H9 (cell line): Measurements from ENCODE around the gene STX8. TPM values are rescaled to one million over a fixed set of nuclear protein-coding genes. Genes with fewer than 3 reads are reported as not detected.

Experiments used
- DNase-seq: peaks from one replicate; pipeline ENCODE4 v3.0.0-alpha.2; 2017
- H2AFZ ChIP-seq: one replicate; pipeline ENCODE4 v1.6.1; 2013; ENCODE audit warnings: mild to moderate bottlenecking, low read length, control low read depth, moderate library complexity
- H2AK5ac ChIP-seq: 2 replicates; pipeline ENCODE4 v1.6.1; 2013; ENCODE audit warnings: low read length, control low read depth, mixed read lengths; ENCODE audit not compliant: insufficient read length
- H2BK120ac ChIP-seq: one replicate; pipeline ENCODE4 v1.6.1; 2013; ENCODE audit warnings: low read depth, mild to moderate bottlenecking, low read length, control low read depth, inconsistent platforms; ENCODE audit not compliant: poor library complexity, severe bottlenecking
- H2BK12ac ChIP-seq: 2 replicates; pipeline ENCODE4 v1.6.1; 2013; ENCODE audit warnings: low read length, control low read depth, mixed read lengths, low read depth; ENCODE audit not compliant: insufficient read length
- H2BK15ac ChIP-seq: 2 replicates; pipeline ENCODE4 v1.6.1; 2013; ENCODE audit warnings: low read depth, low read length, control low read depth
- H2BK20ac ChIP-seq: one replicate; pipeline ENCODE4 v1.6.1; 2013; ENCODE audit warnings: low read depth, mild to moderate bottlenecking, low read length, control low read depth, inconsistent platforms; ENCODE audit not compliant: poor library complexity, severe bottlenecking
- H2BK5ac ChIP-seq: 2 replicates; pipeline ENCODE4 v1.6.1; 2013; ENCODE audit warnings: low read length, control low read depth, mixed read lengths; ENCODE audit not compliant: insufficient read length
- H3K14ac ChIP-seq: 2 replicates; pipeline ENCODE4 v1.6.1; 2013; ENCODE audit warnings: low read length, control low read depth; ENCODE audit not compliant: insufficient read depth
- H3K18ac ChIP-seq: 2 replicates; pipeline ENCODE4 v1.6.1; 2013; ENCODE audit warnings: low read depth, mild to moderate bottlenecking, mixed read lengths, low read length, control low read depth; ENCODE audit not compliant: insufficient read length
- H3K23ac ChIP-seq: 2 replicates; pipeline ENCODE4 v1.6.1; 2013; ENCODE audit warnings: low read length, control low read depth, mixed read lengths, low read depth; ENCODE audit not compliant: insufficient read length
- H3K23me2 ChIP-seq: 2 replicates; pipeline ENCODE4 v1.6.1; 2013; ENCODE audit warnings: low read depth, mild to moderate bottlenecking, mixed read lengths, low read length, control low read depth; ENCODE audit not compliant: insufficient read length, poor library complexity, severe bottlenecking
- H3K27ac ChIP-seq: 2 replicates; pipeline ENCODE4 v1.5.1; 2013; ENCODE audit warnings: low read length, control low read depth, mixed read lengths, low read depth; ENCODE audit not compliant: insufficient read length
- H3K27me3 ChIP-seq: 2 replicates; pipeline ENCODE4 v1.6.1; 2013; ENCODE audit warnings: low read length, control low read depth, inconsistent platforms; ENCODE audit not compliant: insufficient read depth
- H3K4ac ChIP-seq: 2 replicates; pipeline ENCODE4 v1.6.1; 2013; ENCODE audit warnings: low read depth, mild to moderate bottlenecking, control low read depth, inconsistent platforms, low read length, moderate library complexity
- H3K4me1 ChIP-seq: 2 replicates; pipeline ENCODE4 v1.6.1; 2013; ENCODE audit warnings: low read length, control low read depth, inconsistent platforms; ENCODE audit not compliant: insufficient read depth
- H3K4me2 ChIP-seq: 2 replicates; pipeline ENCODE4 v1.6.1; 2013; ENCODE audit warnings: low read length, control low read depth, mixed read lengths; ENCODE audit not compliant: insufficient read length, insufficient read depth
- H3K56ac ChIP-seq: 2 replicates; pipeline ENCODE4 v1.6.1; 2013; ENCODE audit warnings: low read depth, mild to moderate bottlenecking, mixed read lengths, low read length, control low read depth; ENCODE audit not compliant: insufficient read length
- H3K79me1 ChIP-seq: 2 replicates; pipeline ENCODE4 v1.6.1; 2013; ENCODE audit warnings: low read depth, mild to moderate bottlenecking, moderate library complexity, low read length, control low read depth, inconsistent platforms; ENCODE audit not compliant: insufficient read depth, poor library complexity, severe bottlenecking
- H3K79me2 ChIP-seq: 2 replicates; pipeline ENCODE4 v1.6.1; 2013; ENCODE audit warnings: low read length, control low read depth, inconsistent platforms; ENCODE audit not compliant: insufficient read depth
- H3K9ac ChIP-seq: 2 replicates; pipeline ENCODE4 v1.6.1; 2013; ENCODE audit warnings: low read length, control low read depth, mixed read lengths; ENCODE audit not compliant: insufficient read length; ENCODE audit errors: extremely low read depth
- H3K9me3 ChIP-seq: one replicate; pipeline ENCODE4 v1.6.1; 2013; ENCODE audit warnings: low read depth, low read length, inconsistent platforms; ENCODE audit not compliant: control insufficient read depth
- H3T11ph ChIP-seq: one replicate; pipeline ENCODE4 v1.6.1; 2013; ENCODE audit warnings: mild to moderate bottlenecking, low read length, control low read depth, inconsistent platforms
- H4K20me1 ChIP-seq: one replicate; pipeline ENCODE4 v1.6.1; 2013; ENCODE audit not compliant: control insufficient read depth, insufficient read length, insufficient read depth
- H4K5ac ChIP-seq: 2 replicates; pipeline ENCODE4 v1.6.1; 2013; ENCODE audit warnings: low read depth, mild to moderate bottlenecking, mixed read lengths, low read length, control low read depth; ENCODE audit not compliant: insufficient read length
- H4K8ac ChIP-seq: replicated peaks from 2 replicates; pipeline ENCODE4 v1.6.1; 2013; ENCODE audit warnings: low read length, control low read depth, mixed read lengths, low read depth; ENCODE audit not compliant: insufficient read length
- H4K91ac ChIP-seq: 2 replicates; pipeline ENCODE4 v1.6.1; 2013; ENCODE audit warnings: low read depth, mild to moderate bottlenecking, moderate library complexity, mixed read lengths, low read length, control low read depth; ENCODE audit not compliant: insufficient read length
- H3K27ac Mint-ChIP-seq, 3 experiments: 2 replicates in 2 of 3; 3 replicates in 1 of 3; pipeline ENCODE4 v1.8.0; 2020 to 2021; ENCODE audit warnings: mixed read lengths in 3 of 3, mild to moderate bottlenecking in 1 of 3, moderate library complexity in 1 of 3
- H3K27me3 Mint-ChIP-seq: 2 replicates; pipeline ENCODE4 v1.8.0; 2021; ENCODE audit warnings: low read depth, mild to moderate bottlenecking, moderate library complexity, mixed read lengths
- H3K36me3 Mint-ChIP-seq, 3 experiments: 2 replicates in 2 of 3; 3 replicates in 1 of 3; pipeline ENCODE4 v1.8.0; 2020 to 2021; ENCODE audit warnings: low read depth in 3 of 3, mixed read lengths in 3 of 3; ENCODE audit not compliant: insufficient read depth in 1 of 3
- H3K4me1 Mint-ChIP-seq, 2 experiments: 2 replicates each; pipeline ENCODE4 v1.8.0; 2020; ENCODE audit warnings: mixed read lengths in 2 of 2
- H3K4me3 Mint-ChIP-seq, 2 experiments: 2 replicates in 1 of 2; 3 replicates in 1 of 2; pipeline ENCODE4 v1.8.0; 2020 to 2021; ENCODE audit warnings: mild to moderate bottlenecking in 2 of 2, mixed read lengths in 2 of 2, moderate library complexity in 1 of 2
- H3K9me3 Mint-ChIP-seq, 2 experiments: 2 replicates in 1 of 2; 3 replicates in 1 of 2; pipeline ENCODE4 v1.8.0; 2020; ENCODE audit warnings: mild to moderate bottlenecking in 2 of 2, mixed read lengths in 2 of 2, moderate library complexity in 1 of 2
- CTCF ChIP-seq: fragments of 200-600 bp; sonication (generic); conservative IDR thresholded peaks from 3 replicates; pipeline ENCODE4 v1.8.0; 2021; ENCODE audit warnings: antibody characterized with exemption, mild to moderate bottlenecking
- WGBS: extraction: QIAGEN DNeasy Blood & Tissue Kit; methylation state at CpG from one replicate; pipeline ENCODE4 v1.1.7; 2013; ENCODE audit warnings: missing lambda C conversion rate, low lambda C conversion rate, mixed read lengths; ENCODE audit not compliant: insufficient read length; ENCODE audit errors: extremely low coverage; 5-methylcytosine and 5-hydroxymethylcytosine counted together
- total RNA-seq: library from RNA; stranded (reverse); gene quantifications from 2 replicates; pipeline ENCODE4 v1.2.1, GENCODE V29; 2021

The STX8 gene
- total RNA-seq, 1 experiment from 2014 or later, result 55.1 TPM

- Histone ChIP-seq H3K4me1 (no peaks in the 10 kb centered on the region), H4K5ac (no peak overlapping the region), H4K20me1 (no peaks in the 10 kb centered on the region), H3K4ac (no peak overlapping the region), H3K4me2 (no peak overlapping the region), H3K23me2 (no peaks in the 10 kb centered on the region), H3K79me2 (no peaks in the 10 kb centered on the region), H2AFZ (no peak overlapping the region), H3K9me3 (no peaks in the 10 kb centered on the region), H3K27ac (no peak overlapping the region), H2AK5ac (no peak overlapping the region), H3K23ac (no peak overlapping the region), H3K27me3 (no peaks in the 10 kb centered on the region), H3K9ac (no peak overlapping the region), H2BK120ac (no peak overlapping the region), H2BK15ac (no peak overlapping the region), H3K14ac (no peak overlapping the region), H3K56ac (no peak overlapping the region), H2BK12ac (no peak overlapping the region), H4K91ac (no peak overlapping the region), H4K8ac (no peak overlapping the region), H2BK20ac (no peak overlapping the region), H3K79me1 (no peaks in the 10 kb centered on the region), H3K18ac (no peak overlapping the region), H3T11ph (no peak overlapping the region), H2BK5ac (no peak overlapping the region)
- Mint-ChIP-seq H3K4me3 (no peak overlapping the region), H3K9me3 (peaks cover 0 to 1% of the 10 kb centered on the region in 2 experiments; a peak in 2 of 5 replicates), H3K27ac (no peak overlapping the region), H3K36me3 (0 out of 7 replicates have a peak, but pooled peaks cover 0 to 1% (median 0%) of the 10 kb centered on the region in 3 experiments), H3K27me3 (no peaks in the 10 kb centered on the region), H3K4me1 (peaks cover 2 to 3% of the 10 kb centered on the region in 2 experiments; a peak in 1 of 4 replicates)
- WGBS, result no CpG with 5 or more reads among the region's 3 CpGs
- no peak for TF ChIP-seq CTCF
- DNase-seq, result no peak
These were observed 189.2 kb downstream of the STX8 start for GRCh38 chr17:9386401-9386800.
